Activated CD4-positive, alpha-beta T cell treated with anti-CD3 and anti-CD28 coated beads, Interleukin-2, Interleukin-4, amounts not matched to agents 100 ng/mL and 50 ng/mL, durations not matched to agents 16 hours and 8 hours (primary cell): ENCODE results near the gene RASD1.

Source experiments
- DNase-seq: peaks from one replicate; pipeline ENCODE4 v3.0.0-alpha.2; 2020; ENCODE audit warnings: low spot score

The RASD1 gene

DNA sequence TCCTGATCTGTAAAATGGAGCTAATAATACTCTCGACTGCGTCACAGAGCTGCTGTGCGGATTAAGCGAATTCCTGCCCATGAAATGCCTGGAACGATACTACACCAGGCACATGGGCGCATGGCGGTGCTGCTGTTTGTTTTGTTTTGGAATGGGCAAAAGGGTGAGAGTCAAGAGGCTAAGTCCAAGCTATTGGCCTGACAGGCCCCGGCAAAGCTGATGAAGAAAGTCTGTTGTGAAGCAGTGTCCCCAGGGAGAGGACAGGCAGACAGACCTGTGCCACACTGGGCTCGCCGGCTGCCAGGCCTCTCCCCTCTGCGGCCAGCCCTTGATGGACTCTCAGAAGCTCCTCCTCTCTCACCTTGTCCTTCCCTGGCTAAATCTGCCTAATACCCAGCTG, 31.3 kb upstream of the RASD1 start:
- DNase-seq, result no peak

DNA sequence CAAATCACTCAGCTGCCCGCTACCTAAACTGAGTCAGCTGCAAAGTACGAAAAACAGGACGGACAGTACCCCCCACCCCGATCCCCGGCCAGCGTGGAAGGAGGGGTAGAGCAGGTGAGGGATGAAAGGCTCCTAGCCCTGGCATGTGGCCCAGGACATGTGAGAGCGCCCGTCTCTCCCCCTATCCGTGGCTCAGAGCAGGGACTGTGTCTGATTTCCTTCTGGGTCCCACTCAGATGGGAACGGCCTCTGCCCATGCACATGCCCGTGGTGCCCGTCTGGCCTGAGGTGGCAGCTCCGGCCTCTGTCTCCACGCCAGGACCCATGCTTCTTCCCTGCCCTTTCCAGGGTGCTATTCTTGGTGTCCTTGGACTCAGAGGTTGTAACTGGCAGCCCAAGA, 30.2 kb upstream of the RASD1 start:
- no peak for DNase-seq

DNA sequence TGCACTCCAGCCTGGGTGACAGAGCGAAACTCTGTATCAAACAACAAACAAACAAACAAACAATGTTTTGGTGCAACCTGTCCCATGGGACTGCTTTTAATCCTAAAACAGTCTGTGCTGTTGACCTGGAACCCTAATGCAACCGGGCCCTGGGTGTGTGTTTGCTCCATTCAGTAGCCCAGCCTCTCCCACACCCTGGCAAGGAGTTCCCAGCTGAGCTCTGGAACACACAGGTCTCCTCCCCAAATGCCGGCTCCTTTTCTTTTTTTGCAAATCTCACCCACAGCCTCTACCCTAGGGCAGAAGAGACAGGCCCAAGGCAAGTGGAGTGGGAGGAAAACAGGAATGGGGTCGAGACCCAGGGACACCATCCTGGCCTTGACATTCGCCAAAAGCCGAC, 29.8 kb upstream of the RASD1 start:
- DNase-seq, result no peak

DNA sequence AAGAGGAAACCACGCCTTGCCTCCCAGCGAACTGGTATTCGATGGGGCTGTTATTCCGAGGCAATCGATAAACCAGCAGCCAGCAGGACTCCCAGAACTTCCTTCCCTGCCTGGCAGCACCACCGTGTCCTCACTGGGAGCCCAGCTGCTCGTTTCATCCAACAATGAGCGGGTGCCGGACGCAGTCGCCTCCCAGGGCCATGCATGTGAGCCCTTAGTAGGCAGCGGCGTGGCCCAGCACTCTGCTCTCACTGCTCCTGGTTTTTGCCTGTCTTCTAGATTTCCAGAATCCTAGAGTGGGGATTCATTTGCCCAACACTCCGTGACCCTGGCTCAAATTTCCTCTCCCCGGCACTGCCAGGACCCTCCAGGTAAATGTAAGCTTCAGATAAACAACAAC, 29.1 kb upstream of the RASD1 start:
- no peak for DNase-seq

DNA sequence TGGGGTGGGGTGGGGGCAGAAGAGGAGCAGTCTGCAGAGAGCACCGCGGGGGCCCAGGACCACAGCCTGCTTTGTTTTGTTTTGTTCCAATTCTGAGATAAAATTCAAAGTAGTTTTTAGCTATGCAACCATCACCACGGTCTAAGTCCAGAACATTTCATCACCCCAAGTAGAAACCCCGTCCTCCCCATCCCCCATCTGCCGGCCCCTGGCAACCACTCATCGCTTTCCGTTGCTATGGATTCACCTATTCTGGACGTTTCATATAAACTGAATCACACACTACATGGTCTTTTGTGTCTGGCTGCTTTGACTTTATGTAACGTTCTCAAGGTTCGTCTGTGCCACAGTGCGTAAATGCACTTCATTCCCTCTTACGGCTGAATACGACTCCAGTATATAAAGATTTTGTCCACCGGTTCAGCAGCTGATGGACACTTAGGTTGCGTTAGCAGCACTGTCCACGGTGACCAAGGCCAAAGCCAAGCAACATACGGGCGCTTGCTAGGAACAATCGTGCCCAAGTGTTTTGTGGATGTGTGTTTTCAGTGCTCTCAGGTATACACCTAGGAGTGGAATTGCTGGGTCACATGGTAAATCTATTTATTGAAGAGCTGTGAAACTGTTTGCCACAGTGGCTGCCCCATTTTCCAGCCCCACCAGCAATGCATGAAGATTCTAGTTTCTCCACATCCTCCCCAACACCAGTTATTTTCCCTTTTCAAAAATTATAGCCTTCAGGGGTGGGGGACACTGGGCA, 27.7 kb upstream of the RASD1 start:
- no peak for DNase-seq

DNA sequence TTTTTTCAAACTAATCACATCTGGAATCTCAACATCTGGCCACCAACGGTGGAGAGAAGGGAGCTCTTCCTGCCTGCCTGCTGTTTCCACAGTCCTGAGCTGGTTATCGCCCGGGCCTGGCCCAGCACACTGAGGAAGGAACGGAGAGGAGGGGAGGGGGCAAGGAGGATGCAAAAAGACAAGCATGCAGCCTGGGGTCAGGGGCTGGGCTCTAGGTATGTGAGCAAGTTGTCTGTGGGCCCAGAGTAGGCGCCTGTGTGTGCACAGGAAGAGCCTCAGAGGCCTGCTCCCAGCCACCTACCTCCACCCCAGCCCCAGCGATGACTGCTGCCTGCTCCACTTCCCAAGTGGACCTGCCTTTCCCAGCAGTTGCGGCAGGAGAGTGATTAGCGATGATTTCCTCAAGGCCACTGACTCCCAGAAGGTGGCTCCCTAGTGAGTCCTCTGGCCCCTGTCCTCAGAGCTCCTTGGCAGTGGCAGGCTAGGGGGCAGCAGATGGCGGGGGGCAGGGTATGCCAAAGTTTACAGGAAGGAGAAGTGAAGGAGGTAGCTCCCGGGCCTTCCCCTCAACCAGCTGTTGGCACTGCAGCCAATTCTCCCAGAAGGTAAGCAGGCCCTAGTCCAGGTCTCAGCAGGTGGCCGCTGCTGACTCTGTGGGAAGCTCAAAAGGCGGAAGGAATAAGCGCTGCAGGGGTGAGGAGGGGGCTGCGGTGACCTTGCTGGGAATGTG, 27.0 kb upstream of the RASD1 start:
- DNase-seq, result no peak

DNA sequence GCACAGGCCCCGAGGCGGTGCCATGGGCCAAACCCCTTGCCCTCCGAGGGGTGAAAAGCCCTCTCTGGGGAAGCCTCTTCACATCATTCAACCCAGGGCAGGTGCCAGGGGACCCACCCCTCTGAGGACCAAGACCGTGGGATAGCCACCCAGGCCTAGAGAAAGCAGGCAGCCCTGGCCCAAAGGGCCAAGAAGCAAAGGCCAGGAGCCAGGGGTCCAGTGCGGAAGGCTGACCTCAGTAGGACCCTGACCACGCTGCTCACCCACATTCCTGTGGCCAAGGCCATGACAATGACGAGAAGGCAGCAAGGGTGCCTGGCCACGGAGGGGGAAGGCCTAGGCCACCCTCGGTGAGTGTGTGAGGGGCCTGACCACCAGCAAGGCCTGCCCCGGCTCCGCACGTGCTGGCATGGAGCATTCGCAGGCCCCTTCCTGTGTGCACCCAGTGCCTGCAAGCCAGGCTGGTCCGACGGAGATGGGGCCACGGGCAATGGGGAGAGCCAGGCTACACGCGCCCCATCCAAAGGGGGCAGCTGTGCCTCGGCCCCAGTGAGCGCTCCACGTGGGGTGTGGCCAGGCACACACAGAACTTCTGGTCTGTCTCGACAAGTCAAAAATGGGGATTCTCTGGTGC, 24.5 kb upstream of the RASD1 start:
- DNase-seq, result no peak

DNA sequence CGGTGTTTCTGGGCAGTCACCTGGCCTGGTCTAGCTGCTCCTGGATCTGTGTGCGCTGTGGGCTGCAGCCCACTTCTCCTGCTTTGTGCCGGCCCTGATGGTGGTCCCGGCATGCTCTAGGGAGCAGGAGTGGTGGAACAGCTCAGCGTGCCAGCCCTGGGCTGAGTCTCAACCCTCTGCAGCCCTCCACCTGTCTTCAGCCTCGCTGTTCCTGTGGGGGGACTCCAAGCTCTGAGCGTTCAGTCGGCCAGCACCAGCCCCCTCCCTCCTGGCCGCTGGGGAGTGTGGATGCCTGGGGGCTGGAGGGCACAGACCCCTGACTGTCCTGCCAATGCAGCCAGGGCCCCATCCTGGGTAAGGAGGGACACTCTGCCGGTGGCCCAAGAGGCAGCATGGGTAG, 23.7 kb upstream of the RASD1 start:
- DNase-seq, result no peak

DNA sequence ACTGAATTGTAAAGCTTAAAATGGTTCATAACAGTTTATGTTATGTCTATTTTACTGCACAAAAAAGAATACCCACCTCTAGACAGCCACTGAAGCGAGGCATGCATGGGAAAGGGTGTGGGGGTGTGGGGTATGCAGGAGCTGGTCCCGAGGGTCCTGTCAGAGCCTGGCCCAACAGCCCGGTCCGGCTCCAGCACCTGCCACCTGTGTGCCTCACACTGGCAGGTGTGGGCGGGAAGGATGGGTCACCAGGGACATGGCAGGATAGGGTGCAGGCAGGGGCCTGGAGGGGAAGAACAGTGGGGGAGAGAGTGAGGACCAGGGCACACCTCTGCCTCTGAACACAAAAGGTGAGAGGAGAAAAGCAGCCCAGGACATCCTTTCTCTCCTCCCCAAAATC, 22.8 kb upstream of the RASD1 start:
- no peak for DNase-seq

DNA sequence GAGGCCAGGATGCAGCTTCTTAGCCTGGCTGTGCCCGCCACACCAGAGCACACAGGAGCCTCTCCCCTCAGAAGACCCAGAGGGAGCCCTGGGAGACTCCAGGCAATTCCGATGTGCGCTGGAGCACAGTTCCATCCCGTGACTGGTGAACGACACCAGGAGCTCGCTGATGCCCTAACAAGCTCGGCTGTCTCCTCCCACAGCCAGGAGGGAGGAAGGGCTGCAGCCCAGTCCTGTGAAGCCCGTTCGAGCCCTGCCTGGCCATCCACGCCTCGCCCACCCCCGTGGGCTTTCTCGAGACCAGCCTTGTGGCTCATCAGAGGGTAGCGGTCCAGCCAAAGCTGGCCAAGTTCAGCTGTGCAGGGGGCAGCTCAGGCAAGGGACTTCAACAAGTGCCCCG, 21.8 kb upstream of the RASD1 start:
- DNase-seq, result no peak

DNA sequence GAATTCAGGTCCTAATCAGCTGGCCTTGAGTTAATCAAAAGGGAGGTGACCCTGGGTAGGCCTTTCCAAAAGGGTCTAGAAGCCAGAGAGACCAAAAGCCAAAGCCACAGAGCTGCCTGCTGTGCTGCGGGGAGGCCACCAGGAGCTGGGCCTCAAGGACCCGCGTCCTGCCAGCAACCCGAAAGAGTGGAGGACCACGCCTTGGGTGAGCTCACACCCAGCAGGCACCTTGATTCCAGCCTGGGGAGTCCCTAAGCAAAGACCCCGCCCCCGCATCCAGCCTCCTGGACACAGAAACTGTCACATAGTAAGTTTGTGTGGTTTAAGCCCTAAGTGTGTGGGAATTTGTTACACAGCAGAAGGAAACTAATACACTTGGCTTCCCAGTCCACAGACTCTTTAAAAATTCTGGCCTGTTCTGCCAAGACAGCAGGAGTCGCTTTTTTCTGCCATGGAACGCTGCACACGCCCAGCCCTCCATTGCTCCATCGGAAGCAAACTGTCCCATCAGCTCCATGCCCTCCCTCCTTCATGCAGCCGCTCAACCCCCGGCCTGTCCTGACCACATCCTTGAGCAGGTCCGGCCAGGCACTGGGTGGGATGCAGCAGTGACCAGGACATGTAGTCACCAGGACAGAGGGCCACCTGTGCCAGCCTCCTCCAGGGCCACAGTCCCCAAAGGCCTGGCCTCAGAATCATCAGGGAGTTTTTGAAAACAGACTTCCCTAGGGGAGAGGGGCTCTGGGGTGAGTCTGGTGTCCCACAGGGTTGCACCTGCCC, 20.9 kb upstream of the RASD1 start:
- DNase-seq, result no peak

DNA sequence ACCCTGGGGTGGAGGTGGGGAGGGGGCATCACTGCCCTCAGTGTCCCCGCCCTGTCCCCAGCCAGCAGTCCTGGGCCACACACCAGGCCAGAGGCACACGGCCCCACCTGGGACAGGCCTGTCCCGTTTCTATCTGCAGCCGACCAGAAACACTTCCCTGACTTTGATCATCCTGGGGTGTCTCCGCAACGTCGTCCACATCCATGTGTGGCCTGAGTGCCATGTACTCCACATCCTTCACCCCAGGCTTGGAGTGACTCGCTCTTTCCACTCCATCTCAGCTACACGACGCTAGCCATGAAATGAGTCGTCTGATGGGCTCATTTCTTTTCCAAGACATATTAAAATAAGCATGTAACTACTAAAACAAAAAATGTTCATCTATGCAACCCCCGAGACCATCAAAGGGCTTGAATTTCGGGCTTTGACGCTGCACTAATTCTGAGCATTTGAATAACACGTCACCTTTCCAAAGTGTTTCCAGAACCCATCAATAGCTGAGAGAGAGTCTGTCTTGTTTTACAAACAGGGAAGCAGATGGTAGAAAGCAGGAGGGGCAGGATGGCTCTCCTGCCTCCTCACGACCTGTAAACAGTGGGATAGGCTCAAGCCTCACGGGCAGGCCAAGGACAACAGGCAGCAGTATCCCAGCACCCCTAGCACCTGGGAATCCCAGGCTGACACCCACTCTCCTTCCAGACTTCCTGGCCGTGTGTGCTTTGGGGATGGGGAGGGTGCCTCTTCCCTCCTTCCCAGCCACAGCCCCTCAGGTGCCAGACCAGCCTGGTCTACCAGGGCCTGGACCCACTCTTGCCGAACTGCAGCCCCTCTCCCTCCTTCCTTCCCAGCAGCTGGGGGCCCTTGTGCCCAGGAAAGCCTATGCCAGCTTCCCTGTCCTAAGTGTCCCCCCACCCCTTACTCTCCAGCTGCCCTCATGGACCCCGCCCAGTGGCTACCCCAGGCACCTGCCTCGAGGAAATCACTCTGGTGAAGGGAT, 20.0 kb upstream of the RASD1 start:
- no peak for DNase-seq

DNA sequence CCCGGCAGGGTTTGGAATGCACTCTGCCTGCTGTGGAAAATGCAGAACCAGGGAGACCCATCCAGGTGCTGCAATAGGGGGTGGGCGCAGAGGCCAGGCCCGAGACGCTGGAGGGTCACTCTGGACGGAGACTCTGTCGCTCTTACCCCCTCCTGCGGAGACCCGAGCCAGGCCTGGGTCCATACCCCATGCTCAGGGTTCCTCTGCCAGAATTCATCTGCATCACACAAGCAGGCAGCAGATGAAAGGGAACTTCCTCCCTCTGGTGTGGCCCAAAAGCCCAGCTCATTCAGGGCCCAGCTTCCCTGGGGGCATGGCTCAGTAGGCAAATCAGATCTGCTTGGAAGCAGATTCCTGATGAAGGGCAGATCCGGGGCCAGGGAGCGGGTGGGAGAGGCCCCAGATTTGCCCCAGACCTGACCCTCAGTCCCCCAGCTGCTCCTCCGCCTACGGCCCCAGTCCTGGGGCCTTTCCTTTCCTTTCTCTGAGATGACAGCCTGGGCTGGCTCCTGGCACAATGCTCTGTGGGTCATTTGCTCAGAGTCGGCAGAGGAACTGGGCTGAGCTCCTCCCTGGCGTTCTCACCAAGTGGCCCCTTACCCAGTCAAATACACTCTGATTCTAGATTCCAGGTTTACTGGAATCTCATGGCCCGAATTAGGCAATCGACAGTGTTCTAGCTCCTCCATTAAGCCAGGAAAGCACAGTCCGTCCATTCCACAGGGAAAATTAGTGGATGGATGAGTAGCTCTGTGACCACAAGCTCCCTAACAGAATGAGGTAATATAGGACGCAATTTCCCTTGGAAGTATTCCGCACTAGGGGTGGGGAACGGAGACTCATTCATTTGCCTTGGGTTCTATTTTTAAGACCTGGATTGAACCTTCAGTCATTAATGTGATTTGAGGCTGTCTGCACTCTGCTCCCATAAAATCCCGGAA, 19.1 kb upstream of the RASD1 start:
- no peak for DNase-seq

DNA sequence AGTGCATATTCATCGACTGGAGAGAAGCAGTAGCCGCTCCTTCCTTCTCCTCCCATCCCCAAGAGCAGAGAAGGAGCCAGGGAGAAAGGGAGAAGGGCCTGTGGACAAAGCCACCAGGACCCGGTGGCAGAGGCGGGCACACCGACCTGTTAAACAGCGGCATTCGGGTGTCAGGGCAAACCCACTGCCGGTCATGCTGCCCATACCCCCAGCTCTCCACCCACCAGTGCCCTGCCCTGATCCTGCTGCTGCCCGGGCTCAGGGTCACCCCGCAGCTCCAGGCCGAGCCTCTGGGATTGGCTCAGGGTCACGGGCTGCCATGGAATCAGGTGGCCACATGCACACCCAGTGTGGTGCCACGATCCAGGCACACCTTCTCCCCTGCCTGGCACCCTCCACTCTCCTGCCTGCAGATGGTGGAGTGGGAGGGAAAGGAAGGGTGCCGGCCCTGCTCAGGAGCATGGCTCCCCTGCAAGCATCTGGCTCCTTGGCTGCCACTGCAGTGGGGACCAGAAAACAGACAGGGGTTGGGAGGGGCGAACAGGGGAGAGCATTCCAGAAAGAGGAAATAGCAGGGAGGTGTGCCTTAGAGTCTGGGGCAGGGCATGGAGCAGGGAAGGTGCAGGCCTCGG, 18.3 kb upstream of the RASD1 start:
- DNase-seq, result no peak

DNA sequence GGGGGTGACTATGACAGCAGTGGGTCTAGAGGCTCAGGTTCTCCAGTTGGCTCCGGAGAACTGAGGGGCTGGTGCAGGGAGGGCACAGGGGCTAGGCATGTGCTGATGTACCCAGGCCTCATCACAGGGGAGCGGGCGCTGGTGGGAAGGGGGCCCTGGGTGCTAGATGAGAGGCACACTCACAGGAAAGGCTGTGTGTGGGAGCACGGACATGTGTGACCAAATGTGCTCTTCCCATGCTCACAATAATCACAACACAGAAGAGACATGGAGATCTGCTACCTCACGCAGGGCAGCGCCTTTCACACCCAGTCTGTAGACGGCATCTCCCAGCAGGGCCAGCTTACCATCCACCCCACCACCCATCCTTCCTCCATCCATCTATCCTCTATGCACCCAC, 17.4 kb upstream of the RASD1 start:
- DNase-seq, result no peak

DNA sequence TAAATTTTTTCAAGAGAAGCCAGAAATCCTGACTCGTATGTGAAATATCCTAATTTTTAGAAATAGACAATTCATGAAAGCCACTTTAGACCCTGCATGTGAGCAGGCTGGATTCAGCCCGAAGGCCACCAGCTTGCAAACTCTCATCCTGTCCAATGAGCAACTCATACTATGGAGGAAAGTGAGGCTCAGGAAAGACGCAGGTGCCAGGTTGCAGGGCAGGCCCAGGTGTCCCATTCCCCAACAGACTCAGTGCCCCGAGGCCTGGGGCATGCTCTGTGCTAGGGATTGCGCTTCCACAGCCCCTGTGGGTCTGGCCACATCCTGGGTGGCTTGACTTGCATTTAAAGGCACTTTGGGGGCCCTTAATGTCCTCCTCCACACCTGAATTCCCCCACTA, 16.7 kb upstream of the RASD1 start:
- no peak for DNase-seq

DNA sequence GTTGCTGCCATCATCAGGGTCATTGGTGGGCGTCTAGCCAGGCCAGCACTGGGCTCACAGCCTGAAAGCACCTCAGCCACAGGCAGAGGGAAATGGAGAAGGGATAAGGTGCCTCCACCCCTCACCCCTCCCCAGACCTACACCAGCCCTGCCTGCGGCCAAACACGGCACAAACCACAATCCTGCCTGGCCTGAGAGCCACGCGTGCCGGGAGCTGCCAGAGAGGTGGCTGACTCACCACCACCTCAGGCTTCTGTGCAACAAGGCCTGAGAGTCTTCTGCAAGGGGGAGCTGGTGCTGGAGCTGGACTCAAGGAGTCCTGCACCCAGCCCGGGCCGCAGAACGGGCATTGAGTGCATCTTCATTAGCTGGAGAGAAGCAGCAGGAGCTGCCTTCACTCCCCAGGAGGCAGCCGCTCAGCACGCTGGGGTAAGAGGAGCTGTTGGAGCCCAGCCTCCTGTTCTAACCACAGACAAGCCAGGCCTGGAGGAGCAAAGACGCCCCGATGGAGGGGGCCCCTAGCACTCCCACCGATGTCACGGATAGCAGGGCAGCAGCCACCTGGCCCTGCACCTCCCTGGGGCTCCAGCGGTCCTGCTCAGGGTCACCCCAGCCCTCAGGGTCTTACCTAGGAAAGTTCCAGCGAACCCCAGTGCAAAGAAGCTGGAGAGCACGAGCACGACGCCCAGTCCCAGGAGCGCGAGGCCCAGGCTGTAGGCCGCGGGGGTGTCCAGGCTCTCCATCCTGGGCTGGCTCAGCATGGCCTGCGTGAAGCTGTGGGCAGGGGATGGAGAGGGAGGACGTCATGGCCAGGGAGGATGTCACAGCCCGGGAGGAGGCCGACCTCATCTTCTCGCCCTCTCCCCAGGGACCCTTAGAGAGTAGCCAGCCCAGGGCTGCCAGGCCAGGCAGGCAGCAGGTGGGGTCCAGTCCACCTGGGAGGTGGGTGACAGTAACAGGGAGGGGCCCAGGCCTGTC, 16.0 kb upstream of the RASD1 start:
- no peak for DNase-seq

DNA sequence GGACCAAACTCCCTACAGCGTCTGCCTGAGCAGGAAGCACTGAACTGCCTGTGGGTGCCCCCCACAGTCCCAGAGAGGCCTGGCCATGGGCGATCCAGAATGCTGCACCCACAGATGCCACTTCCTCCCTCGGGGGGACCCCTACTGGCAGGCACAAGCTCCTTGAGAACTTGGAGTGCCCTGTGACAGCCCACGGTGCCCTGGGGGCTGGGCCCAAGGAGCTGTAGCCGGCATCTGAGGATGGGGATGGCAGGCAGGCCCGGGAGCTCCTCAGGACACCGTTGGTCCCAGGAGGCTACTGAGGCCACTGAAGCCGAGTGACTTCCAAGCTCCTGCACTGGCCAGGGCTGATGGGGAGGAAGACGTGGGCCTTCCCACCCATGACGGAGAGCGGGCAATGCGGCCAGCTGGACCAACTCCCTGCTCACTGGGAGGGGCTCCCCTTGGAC, 15.1 kb upstream of the RASD1 start:
- DNase-seq, result no peak
